Caco-2 (cell line): ENCODE data around the gene MYO1F. TPM values are rescaled to one million over a fixed set of nuclear protein-coding genes. Genes with fewer than 3 reads are reported as not detected.

Experiments used
- BruUV-seq: library from RNA; stranded (reverse); fragments of 400-500 nt; replicated peaks from 2 replicates; lab custom pipeline; 2021; lab: Mats Ljungman, UMichigan
- CTCF ChIA-PET: fragments of 300-600 bp; sonication (Branson Sonifier 250); formaldehyde crosslinking; loops from one replicate; lab custom pipeline; 2022; ENCODE audit warnings: antibody characterized with exemption; lab: Charles Lee
- POLR2A ChIA-PET: fragments of 300-600 bp; sonication (Branson Sonifier 250); formaldehyde crosslinking; loops from one replicate; lab custom pipeline; 2022; ENCODE audit warnings: antibody characterized with exemption; lab: Charles Lee
- DNase-seq, 2 experiments: peaks; one replicate each; pipeline versions ENCODE4 v3.0.0 to v3.0.0-alpha.2; 2020 to 2022
- H3K27me3 ChIP-seq: replicated peaks from 2 replicates; pipeline ENCODE4 v1.6.0; 2011; ENCODE audit warnings: low read length; ENCODE audit not compliant: control insufficient read depth, insufficient read depth
- H3K36me3 ChIP-seq: 2 replicates; pipeline ENCODE4 v1.5.1; 2011; ENCODE audit warnings: low read length; ENCODE audit not compliant: control insufficient read depth, insufficient read depth
- H3K4me1 ChIP-seq: fragments of 250-450 bp; sonication (Bioruptor Pico); 2 replicates; pipeline ENCODE4 v1.5.1; 2020; ENCODE audit warnings: mild to moderate bottlenecking
- H3K4me3 ChIP-seq: 2 replicates; pipeline ENCODE4 v1.5.1; 2011; ENCODE audit warnings: low read depth, mild to moderate bottlenecking, control low read depth, low read length
- H3K9me3 ChIP-seq: fragments of 250-450 bp; sonication (Bioruptor Pico); 2 replicates; pipeline ENCODE4 v1.5.1; 2020; ENCODE audit warnings: mild to moderate bottlenecking, moderate library complexity
- H3K27ac Mint-ChIP-seq: one replicate; pipeline ENCODE4 v1.8.0; 2022; ENCODE audit warnings: mixed read lengths; ENCODE audit not compliant: unreplicated experiment
- H3K27me3 Mint-ChIP-seq: one replicate; pipeline ENCODE4 v1.8.0; 2022; ENCODE audit warnings: mixed read lengths; ENCODE audit not compliant: insufficient read depth, unreplicated experiment
- H3K36me3 Mint-ChIP-seq: one replicate; pipeline ENCODE4 v1.8.0; 2022; ENCODE audit warnings: mild to moderate bottlenecking, mixed read lengths; ENCODE audit not compliant: insufficient read depth, unreplicated experiment
- H3K4me1 Mint-ChIP-seq: one replicate; pipeline ENCODE4 v1.8.0; 2022; ENCODE audit warnings: low read depth, mixed read lengths; ENCODE audit not compliant: unreplicated experiment
- H3K4me3 Mint-ChIP-seq: one replicate; pipeline ENCODE4 v1.8.0; 2022; ENCODE audit warnings: mild to moderate bottlenecking, moderate library complexity, mixed read lengths; ENCODE audit not compliant: unreplicated experiment
- H3K9me3 Mint-ChIP-seq: one replicate; pipeline ENCODE4 v1.8.0; 2022; ENCODE audit warnings: mixed read lengths; ENCODE audit not compliant: unreplicated experiment
- intact Hi-C: fragments of 100-400 bp; cut with micrococcal nuclease; formaldehyde crosslinking; loops from one replicate; pipeline ENCODE4 v1.10.0; 2022; ENCODE audit not compliant: unreplicated experiment
- total RNA-seq: library from RNA; stranded (reverse); gene quantifications from 2 replicates; pipeline ENCODE4 v1.2.3, GENCODE V29; 2022
- TF ChIP-seq, protein P1 (sequence below), 2 experiments: fragments of 200-600 bp in 1 of 2; IDR thresholded peaks; 1 replicate in 1 of 2; 2 replicates in 1 of 2; pipeline versions ENCODE4 v1.5.1 to v1.8.0; 2011 to 2022; ENCODE audit warnings: antibody characterized with exemption in 1 of 2, control low read depth in 1 of 2, inconsistent platforms in 1 of 2, low read depth in 1 of 2, low read length in 1 of 2, mild to moderate bottlenecking in 1 of 2, moderate library complexity in 1 of 2; ENCODE audit not compliant: insufficient read depth in 1 of 2, severe bottlenecking in 1 of 2, unreplicated experiment in 1 of 2

MYO1F gene
- total RNA-seq, 1 experiment from 2014 or later: 0.25 TPM

DNA sequence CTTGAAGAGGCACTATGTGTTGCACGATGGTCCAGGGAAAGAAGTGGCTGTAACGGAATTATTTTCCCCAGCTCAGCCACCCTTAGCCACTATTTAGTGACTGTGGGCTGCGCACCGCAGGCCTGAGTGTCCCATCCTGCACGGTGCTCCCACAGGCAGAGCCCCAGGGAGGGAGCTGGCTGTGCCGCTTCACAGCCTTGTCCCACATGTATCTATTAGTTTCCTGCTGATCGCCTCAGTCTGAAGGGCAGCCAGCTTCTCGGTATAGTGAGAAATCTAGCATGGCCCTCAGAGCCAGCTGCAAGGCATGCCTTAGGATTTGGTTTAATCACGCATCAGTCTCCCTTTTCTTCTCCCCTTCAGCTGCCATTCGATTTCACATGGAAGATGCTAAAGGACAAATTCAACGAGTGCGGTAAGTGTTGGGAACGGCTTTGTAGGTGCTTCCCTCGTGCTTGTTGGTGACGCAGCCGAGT is 90.5 kb downstream of the MYO1F start:
- H3K9me3 Mint-ChIP-seq: no peaks in the 10 kb centered on the region
- H3K36me3 Mint-ChIP-seq: peaks cover 91% of the 10 kb centered on the region
- DNase-seq: no peak
- Histone ChIP-seq H3K9me3 (no peaks in the 10 kb centered on the region), H3K36me3 (peaks cover 2% of the 10 kb centered on the region), H3K4me1 (no peaks in the 10 kb centered on the region), H3K27me3 (no peaks in the 10 kb centered on the region), H3K4me3 (no peak overlapping the region)
- CTCF ChIA-PET: no interaction called here
- TF ChIP-seq, protein P1, sequence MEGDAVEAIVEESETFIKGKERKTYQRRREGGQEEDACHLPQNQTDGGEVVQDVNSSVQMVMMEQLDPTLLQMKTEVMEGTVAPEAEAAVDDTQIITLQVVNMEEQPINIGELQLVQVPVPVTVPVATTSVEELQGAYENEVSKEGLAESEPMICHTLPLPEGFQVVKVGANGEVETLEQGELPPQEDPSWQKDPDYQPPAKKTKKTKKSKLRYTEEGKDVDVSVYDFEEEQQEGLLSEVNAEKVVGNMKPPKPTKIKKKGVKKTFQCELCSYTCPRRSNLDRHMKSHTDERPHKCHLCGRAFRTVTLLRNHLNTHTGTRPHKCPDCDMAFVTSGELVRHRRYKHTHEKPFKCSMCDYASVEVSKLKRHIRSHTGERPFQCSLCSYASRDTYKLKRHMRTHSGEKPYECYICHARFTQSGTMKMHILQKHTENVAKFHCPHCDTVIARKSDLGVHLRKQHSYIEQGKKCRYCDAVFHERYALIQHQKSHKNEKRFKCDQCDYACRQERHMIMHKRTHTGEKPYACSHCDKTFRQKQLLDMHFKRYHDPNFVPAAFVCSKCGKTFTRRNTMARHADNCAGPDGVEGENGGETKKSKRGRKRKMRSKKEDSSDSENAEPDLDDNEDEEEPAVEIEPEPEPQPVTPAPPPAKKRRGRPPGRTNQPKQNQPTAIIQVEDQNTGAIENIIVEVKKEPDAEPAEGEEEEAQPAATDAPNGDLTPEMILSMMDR (IDR thresholded peaks at IDR 0.05; ENCODE audit: insufficient read depth in 1 of 2, low read depth in 1 of 2, low read length in 1 of 2, severe bottlenecking in 1 of 2, unreplicated experiment in 1 of 2): no peak
- intact Hi-C loops: no loop called here
- H3K4me3 Mint-ChIP-seq: no peak overlapping the region
- H3K4me1 Mint-ChIP-seq: no peaks in the 10 kb centered on the region
- BruUV-seq: no TSS peak
- POLR2A ChIA-PET: interaction anchor here (0.6 kb wide), 1 partner anchor 31 kb away, joined by 7 read pairs; no protein-coding TSS in a partner anchor
- H3K27me3 Mint-ChIP-seq: no peaks in the 10 kb centered on the region
- H3K27ac Mint-ChIP-seq: no peak overlapping the region

DNA sequence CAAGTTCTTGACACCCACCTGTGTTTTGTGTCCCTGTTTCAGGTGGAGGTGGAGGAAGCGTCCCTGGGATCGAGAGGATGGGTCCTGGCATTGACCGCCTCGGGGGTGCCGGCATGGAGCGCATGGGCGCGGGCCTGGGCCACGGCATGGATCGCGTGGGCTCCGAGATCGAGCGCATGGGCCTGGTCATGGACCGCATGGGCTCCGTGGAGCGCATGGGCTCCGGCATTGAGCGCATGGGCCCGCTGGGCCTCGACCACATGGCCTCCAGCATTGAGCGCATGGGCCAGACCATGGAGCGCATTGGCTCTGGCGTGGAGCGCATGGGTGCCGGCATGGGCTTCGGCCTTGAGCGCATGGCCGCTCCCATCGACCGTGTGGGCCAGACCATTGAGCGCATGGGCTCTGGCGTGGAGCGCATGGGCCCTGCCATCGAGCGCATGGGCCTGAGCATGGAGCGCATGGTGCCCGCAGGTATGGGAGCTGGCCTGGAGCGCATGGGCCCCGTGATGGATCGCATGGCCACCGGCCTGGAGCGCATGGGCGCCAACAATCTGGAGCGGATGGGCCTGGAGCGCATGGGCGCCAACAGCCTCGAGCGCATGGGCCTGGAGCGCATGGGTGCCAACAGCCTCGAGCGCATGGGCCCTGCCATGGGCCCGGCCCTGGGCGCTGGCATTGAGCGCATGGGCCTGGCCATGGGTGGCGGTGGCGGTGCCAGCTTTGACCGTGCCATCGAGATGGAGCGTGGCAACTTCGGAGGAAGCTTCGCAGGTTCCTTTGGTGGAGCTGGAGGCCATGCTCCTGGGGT is 91.5 kb downstream of the MYO1F start:
- TSS peak; percentile 81 for BruUV-seq
- Mint-ChIP-seq H3K4me3 (no peak overlapping the region), H3K27ac (no peak overlapping the region), H3K27me3 (no peaks in the 10 kb centered on the region), H3K36me3 (peaks cover 97% of the 10 kb centered on the region), H3K9me3 (no peaks in the 10 kb centered on the region), H3K4me1 (peaks cover 6% of the 10 kb centered on the region)
- intact Hi-C loops: no loop called here
- TF ChIP-seq, protein P1 (IDR thresholded peaks at IDR 0.05; ENCODE audit: insufficient read depth in 1 of 2, low read depth in 1 of 2, low read length in 1 of 2, severe bottlenecking in 1 of 2, unreplicated experiment in 1 of 2): no peak
- H3K4me1 ChIP-seq: no peaks in the 10 kb centered on the region
- H3K27me3 ChIP-seq: no peaks in the 10 kb centered on the region
- ChIA-PET POLR2A (interaction anchor here (0.6 kb wide), 1 partner anchor 30 kb away, joined by 7 read pairs; no protein-coding TSS in a partner anchor), CTCF (no interaction called here)
- H3K9me3 ChIP-seq: no peaks in the 10 kb centered on the region
- no peak for DNase-seq
- peaks cover 5% of the 10 kb centered on the region for H3K36me3 ChIP-seq
- H3K4me3 ChIP-seq: no peak overlapping the region

DNA sequence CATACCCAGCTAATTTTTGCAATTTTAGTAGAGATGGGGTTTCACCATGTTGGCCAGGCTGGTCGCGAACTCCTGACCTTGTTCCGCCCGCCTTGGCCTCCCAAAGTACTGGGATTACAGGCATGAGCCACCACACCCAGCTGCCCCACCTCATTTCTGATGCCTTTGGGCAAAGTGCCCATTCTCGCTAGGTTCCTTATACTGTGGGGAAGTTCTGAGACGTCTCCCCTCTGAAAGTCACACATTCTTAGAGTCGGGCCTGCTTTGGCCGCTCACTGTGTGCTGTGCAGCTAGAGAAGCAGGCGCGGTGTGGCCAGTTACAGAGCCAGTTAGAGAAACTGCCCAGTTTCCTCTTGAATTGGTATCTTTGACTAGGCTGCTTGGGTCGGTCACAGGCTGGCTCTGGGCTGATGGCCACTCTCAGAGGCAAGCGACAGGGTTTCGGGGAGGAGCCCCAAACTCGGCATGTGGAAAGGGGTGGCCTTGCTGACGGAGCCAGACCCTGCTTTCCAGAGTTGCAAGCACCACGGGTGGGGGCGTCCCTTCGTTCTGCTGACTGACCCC is 92.8 kb downstream of the MYO1F start:
- intact Hi-C loops: no loop called here
- no peak overlapping the region for H3K4me3 ChIP-seq
- CTCF ChIA-PET: no interaction called here
- no peak overlapping the region for H3K4me3 Mint-ChIP-seq
- peaks cover 8% of the 10 kb centered on the region for H3K4me1 Mint-ChIP-seq
- H3K9me3 ChIP-seq: no peaks in the 10 kb centered on the region
- TF ChIP-seq, protein P1 (IDR thresholded peaks at IDR 0.05; ENCODE audit: insufficient read depth in 1 of 2, low read depth in 1 of 2, low read length in 1 of 2, severe bottlenecking in 1 of 2, unreplicated experiment in 1 of 2): no peak
- H3K27me3 ChIP-seq: no peaks in the 10 kb centered on the region
- H3K36me3 ChIP-seq: peaks cover 5% of the 10 kb centered on the region
- DNase-seq: no peak
- H3K27me3 Mint-ChIP-seq: no peaks in the 10 kb centered on the region
- no peaks in the 10 kb centered on the region for H3K4me1 ChIP-seq
- H3K9me3 Mint-ChIP-seq: no peaks in the 10 kb centered on the region
- POLR2A ChIA-PET: no interaction called here
- no TSS peak for BruUV-seq
- peaks cover 90% of the 10 kb centered on the region for H3K36me3 Mint-ChIP-seq
- no peak overlapping the region for H3K27ac Mint-ChIP-seq
